Measurements from ENCODE around the gene SULT1A1. TPM values are rescaled to one million over a fixed set of nuclear protein-coding genes. Genes with fewer than 3 reads are reported as not detected.
"Not testable (repeated sequence)": the region's sequence is repeated elsewhere in the genome, so short reads cannot be mapped to it uniquely, and the experiment has no call there.

The SULT1A1 gene
- total RNA-seq, 4 donors from 2014 or later, result 120 to 959 (median 337) TPM

GRCh38 chr16:28567292-28567691 is 42.6 kb downstream of the SULT1A1 start:
- TF ChIP-seq, protein P1, sequence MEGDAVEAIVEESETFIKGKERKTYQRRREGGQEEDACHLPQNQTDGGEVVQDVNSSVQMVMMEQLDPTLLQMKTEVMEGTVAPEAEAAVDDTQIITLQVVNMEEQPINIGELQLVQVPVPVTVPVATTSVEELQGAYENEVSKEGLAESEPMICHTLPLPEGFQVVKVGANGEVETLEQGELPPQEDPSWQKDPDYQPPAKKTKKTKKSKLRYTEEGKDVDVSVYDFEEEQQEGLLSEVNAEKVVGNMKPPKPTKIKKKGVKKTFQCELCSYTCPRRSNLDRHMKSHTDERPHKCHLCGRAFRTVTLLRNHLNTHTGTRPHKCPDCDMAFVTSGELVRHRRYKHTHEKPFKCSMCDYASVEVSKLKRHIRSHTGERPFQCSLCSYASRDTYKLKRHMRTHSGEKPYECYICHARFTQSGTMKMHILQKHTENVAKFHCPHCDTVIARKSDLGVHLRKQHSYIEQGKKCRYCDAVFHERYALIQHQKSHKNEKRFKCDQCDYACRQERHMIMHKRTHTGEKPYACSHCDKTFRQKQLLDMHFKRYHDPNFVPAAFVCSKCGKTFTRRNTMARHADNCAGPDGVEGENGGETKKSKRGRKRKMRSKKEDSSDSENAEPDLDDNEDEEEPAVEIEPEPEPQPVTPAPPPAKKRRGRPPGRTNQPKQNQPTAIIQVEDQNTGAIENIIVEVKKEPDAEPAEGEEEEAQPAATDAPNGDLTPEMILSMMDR (IDR thresholded peaks at IDR 0.05), result no peak
- TF ChIP-seq POLR2A (IDR thresholded peaks at IDR 0.05), result no peak
- Histone ChIP-seq H3K27ac (no peak overlapping the region), H3K4me3 (no peak overlapping the region), H3K4me1 (peaks cover 0 to 5% (median 0%) of the 10 kb centered on the region in 4 donors), H3K27me3 (no peaks in the 10 kb centered on the region), H3K36me3 (no peaks in the 10 kb centered on the region), H3K9me3 (no peaks in the 10 kb centered on the region)
- DNase-seq, result no peak

GRCh38 chr16:28566233-28566925 is 43.5 kb downstream of the SULT1A1 start:
- not testable (repeated sequence) for H3K36me3 ChIP-seq, H3K4me1 ChIP-seq, H3K27me3 ChIP-seq, DNase-seq, H3K9me3 ChIP-seq, H3K27ac ChIP-seq, H3K4me3 ChIP-seq

DNA sequence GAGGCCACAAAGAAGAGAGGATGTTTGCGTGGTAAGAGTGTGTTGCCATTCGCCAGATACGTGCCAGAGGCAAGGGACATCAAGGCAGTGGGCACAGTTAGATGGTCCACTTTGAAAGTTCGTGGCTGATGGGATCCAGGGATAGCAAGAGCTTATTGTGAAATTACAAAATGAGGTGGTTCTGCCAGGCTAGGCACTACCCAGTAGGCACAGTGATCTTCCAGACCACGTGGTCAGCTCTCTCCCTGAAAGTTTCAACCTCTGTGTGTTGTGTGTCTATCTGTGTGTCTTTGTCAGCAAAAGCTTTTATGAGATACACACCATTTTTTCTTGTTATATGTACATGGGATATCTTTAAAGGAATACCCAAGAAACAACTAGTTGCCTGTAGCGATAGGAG is 46.6 kb downstream of the SULT1A1 start:
- no peaks in the 10 kb centered on the region for H3K27me3 ChIP-seq
- H3K4me3 ChIP-seq, result no peak overlapping the region
- H3K9me3 ChIP-seq, result no peaks in the 10 kb centered on the region
- TF ChIP-seq POLR2A (IDR thresholded peaks at IDR 0.05), result no peak
- TF ChIP-seq, protein P1 (IDR thresholded peaks at IDR 0.05), result no peak
- no peak overlapping the region for H3K27ac ChIP-seq
- no peaks in the 10 kb centered on the region for H3K4me1 ChIP-seq
- H3K36me3 ChIP-seq, result peaks cover 0 to 9% (median 0%) of the 10 kb centered on the region in 3 donors
- no peak for DNase-seq

- DNase-seq, result no peak
- no peaks in the 10 kb centered on the region for H3K27me3 ChIP-seq
- H3K4me3 ChIP-seq, result no peak overlapping the region
- TF ChIP-seq POLR2A (IDR thresholded peaks at IDR 0.05), result no peak
- TF ChIP-seq, protein P1 (IDR thresholded peaks at IDR 0.05), result no peak
- no peaks in the 10 kb centered on the region for H3K9me3 ChIP-seq
- no peaks in the 10 kb centered on the region for H3K4me1 ChIP-seq
- H3K27ac ChIP-seq, result no peak overlapping the region
- H3K36me3 ChIP-seq, result peaks cover 0 to 13% (median 0%) of the 10 kb centered on the region in 3 donors
These were observed 47.6 kb downstream of the SULT1A1 start for GRCh38 chr16:28562199-28562598.

DNA sequence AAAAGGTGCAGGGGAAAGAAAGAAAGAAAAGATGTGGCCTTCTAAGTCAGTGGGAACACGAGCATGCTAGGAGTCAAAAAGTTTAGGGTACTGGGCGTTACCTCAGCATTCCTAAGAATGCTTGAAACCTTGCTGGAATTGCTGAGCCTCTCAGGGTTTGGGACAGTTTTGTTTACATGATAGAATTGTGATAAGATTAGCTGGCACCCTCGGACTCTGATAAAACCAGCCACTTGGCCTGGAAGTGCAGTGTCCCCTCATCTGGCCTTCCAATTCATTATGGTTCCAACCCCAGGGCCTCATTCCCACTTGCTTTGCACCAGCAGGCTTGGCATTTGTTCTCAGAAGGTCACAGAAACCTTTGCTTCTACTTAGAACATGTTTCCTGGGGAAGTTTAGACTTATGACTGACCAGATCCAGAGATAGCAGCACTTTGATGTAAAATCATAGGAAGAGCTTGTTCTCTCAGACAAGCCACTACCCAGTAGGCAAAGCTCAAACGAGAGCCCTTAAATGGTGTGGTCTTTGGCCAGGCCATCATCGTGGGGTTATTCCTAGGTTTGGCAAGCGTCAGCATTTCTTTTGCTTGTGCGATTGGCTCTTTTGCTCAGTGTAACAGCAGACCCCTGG is 48.2 kb downstream of the SULT1A1 start:
- no peak for DNase-seq
- H3K27ac ChIP-seq, result no peak overlapping the region
- TF ChIP-seq, protein P1 (IDR thresholded peaks at IDR 0.05), result no peak
- no peak for TF ChIP-seq POLR2A (IDR thresholded peaks at IDR 0.05)
- H3K9me3 ChIP-seq, result no peaks in the 10 kb centered on the region
- no peaks in the 10 kb centered on the region for H3K4me1 ChIP-seq
- no peak overlapping the region for H3K4me3 ChIP-seq
- H3K36me3 ChIP-seq, result peaks cover 0 to 17% (median 0%) of the 10 kb centered on the region in 3 donors
- H3K27me3 ChIP-seq, result no peaks in the 10 kb centered on the region

DNA sequence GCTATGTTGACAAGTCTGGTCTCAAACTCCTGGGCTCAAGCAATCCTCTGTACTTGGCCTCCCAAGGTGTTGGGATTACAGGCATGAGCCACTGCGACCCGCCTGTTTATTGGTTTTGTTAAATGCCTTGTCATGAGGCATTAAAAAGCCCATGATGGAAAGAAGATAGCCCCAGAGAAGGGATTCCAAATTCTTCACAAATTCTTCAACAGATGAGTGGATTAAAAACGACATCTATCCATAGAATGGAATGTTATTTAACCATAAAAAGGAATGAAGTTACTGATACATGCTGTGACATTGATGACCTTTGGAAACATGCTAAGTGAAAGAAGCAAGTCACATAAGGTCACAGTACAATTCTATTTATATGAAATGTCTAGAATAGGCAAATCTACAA is 51.4 kb downstream of the SULT1A1 start:
- no peak for TF ChIP-seq POLR2A (IDR thresholded peaks at IDR 0.05)
- TF ChIP-seq, protein P1 (IDR thresholded peaks at IDR 0.05), result no peak
- peaks cover 0 to 17% (median 0%) of the 10 kb centered on the region in 3 donors for H3K36me3 ChIP-seq

More for the DNA sequence above, 51.4 kb downstream of the SULT1A1 start:
- no peak overlapping the region for H3K4me3 ChIP-seq
- no peaks in the 10 kb centered on the region for H3K9me3 ChIP-seq
- DNase-seq, result no peak
- H3K27ac ChIP-seq, result no peak overlapping the region
- H3K4me1 ChIP-seq, result peaks cover 0 to 10% (median 2%) of the 10 kb centered on the region in 4 donors
- H3K27me3 ChIP-seq, result no peaks in the 10 kb centered on the region
